Right lobe of liver (tissue), 4 donors: ENCODE results near the gene FCAR.

Source experiments
- POLR2A ChIP-seq: fragments of 450-650 bp; IDR thresholded peaks from one replicate; pipeline ENCODE4 v1.6.1; 2017; ENCODE audit warnings: antibody characterized with exemption, mild to moderate bottlenecking
- TF ChIP-seq, protein P1 (sequence below), 4 donors: fragments of 200-600 bp in 3 of 4; fragments of 450-650 bp in 1 of 4; IDR thresholded peaks; one replicate each; pipeline versions ENCODE4 v1.5.1 to v1.8.0; 2016 to 2022; ENCODE audit warnings: antibody characterized with exemption in 4 of 4, mild to moderate bottlenecking in 2 of 4
- donor health status: DM: no; HTN: no; CAD: no.
- donor health status: DM: no; HTN: no; CAD: no.
- donor health status: DM: no; HTN: yes; CAD: no.

DNA sequence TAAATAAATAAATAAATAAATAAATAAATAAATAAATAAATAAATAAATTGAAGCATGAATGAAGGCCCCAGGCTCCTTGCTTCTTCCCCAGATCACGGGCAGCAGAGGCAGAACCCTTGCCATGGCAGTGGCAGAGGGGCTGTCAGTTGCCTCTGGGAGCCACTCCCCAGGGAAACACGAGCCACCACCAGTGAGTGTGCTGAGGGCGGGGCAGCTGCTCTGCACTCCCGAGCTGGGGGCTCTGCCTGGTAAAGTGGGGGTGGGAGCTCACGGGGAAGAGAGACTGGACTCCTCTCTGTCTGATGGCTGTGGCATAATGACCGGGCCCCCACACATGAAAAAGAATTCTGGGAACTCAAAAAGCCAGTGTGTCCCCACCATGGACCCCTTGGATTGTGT is 7.8 kb downstream of the FCAR start:
- no peak for TF ChIP-seq POLR2A
- TF ChIP-seq, protein P1, sequence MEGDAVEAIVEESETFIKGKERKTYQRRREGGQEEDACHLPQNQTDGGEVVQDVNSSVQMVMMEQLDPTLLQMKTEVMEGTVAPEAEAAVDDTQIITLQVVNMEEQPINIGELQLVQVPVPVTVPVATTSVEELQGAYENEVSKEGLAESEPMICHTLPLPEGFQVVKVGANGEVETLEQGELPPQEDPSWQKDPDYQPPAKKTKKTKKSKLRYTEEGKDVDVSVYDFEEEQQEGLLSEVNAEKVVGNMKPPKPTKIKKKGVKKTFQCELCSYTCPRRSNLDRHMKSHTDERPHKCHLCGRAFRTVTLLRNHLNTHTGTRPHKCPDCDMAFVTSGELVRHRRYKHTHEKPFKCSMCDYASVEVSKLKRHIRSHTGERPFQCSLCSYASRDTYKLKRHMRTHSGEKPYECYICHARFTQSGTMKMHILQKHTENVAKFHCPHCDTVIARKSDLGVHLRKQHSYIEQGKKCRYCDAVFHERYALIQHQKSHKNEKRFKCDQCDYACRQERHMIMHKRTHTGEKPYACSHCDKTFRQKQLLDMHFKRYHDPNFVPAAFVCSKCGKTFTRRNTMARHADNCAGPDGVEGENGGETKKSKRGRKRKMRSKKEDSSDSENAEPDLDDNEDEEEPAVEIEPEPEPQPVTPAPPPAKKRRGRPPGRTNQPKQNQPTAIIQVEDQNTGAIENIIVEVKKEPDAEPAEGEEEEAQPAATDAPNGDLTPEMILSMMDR (IDR thresholded peaks at IDR 0.05), result no peak
